HepG2 (cell line): Measurements from ENCODE around the gene TTLL10. TPM values are rescaled to one million over a fixed set of nuclear protein-coding genes. Genes with fewer than 3 reads are reported as not detected.

Experiments used
- AKAP8 ChIP-seq: sonication (generic); formaldehyde crosslinking; IDR thresholded peaks from 2 replicates; pipeline ENCODE4 v1.5.1; 2020; ENCODE audit warnings: mild to moderate bottlenecking, missing genetic modification reagents
- CEBPG ChIP-seq: IDR thresholded peaks from 2 replicates; pipeline ENCODE4 v1.6.1; 2016
- FOXO4 ChIP-seq: sonication (generic); formaldehyde crosslinking; conservative IDR thresholded peaks from 2 replicates; pipeline ENCODE4 v1.8.1; 2023; ENCODE audit warnings: missing genetic modification reagents
- GLI4 ChIP-seq: sonication (generic); formaldehyde crosslinking; IDR thresholded peaks from 2 replicates; pipeline ENCODE4 v1.5.1; 2020; ENCODE audit warnings: missing genetic modification reagents, mild to moderate bottlenecking, moderate library complexity, borderline replicate concordance
- HMGXB4 ChIP-seq, 2 experiments: sonication (generic) in 1 of 2; formaldehyde crosslinking in 1 of 2; IDR thresholded peaks; 2 replicates each; pipeline versions ENCODE4 v1.4.0 to v1.6.1; 2018 to 2020; ENCODE audit warnings: missing genetic modification reagents in 2 of 2, borderline replicate concordance in 1 of 2, low read depth in 1 of 2, mild to moderate bottlenecking in 1 of 2, missing biosample characterization in 1 of 2
- KDM5B ChIP-seq: sonication (generic); formaldehyde crosslinking; IDR thresholded peaks from 2 replicates; pipeline ENCODE4 v1.4.0; 2020; ENCODE audit warnings: missing genetic modification reagents, mild to moderate bottlenecking, borderline replicate concordance
- MTA3 ChIP-seq: sonication (generic); formaldehyde crosslinking; IDR thresholded peaks from 2 replicates; pipeline ENCODE4 v1.4.0; 2020; ENCODE audit warnings: missing genetic modification reagents
- MTF2 ChIP-seq: sonication (generic); formaldehyde crosslinking; IDR thresholded peaks from 2 replicates; pipeline ENCODE4 v1.5.0; 2020; ENCODE audit warnings: missing genetic modification reagents, borderline replicate concordance
- PAXIP1 ChIP-seq: sonication (generic); formaldehyde crosslinking; conservative IDR thresholded peaks from 2 replicates; pipeline ENCODE4 v1.4.0; 2020; ENCODE audit warnings: mild to moderate bottlenecking, missing genetic modification reagents, moderate library complexity
- RAD51 ChIP-seq: fragments of 450-650 bp; IDR thresholded peaks from 2 replicates; pipeline ENCODE4 v1.6.1; 2016; ENCODE audit warnings: borderline replicate concordance
- ZFP90 ChIP-seq: sonication (generic); formaldehyde crosslinking; IDR thresholded peaks from 2 replicates; pipeline ENCODE4 v1.8.0; 2022; ENCODE audit warnings: missing genetic modification reagents, mild to moderate bottlenecking, inconsistent platforms, borderline replicate concordance
- ZMYM4 ChIP-seq: sonication (generic); formaldehyde crosslinking; IDR thresholded peaks from 2 replicates; pipeline ENCODE4 v1.8.1; 2023; ENCODE audit warnings: mild to moderate bottlenecking, missing genetic modification reagents
- ZNF230 ChIP-seq: sonication (generic); formaldehyde crosslinking; IDR thresholded peaks from 2 replicates; pipeline ENCODE4 v1.4.0; 2020; ENCODE audit warnings: mild to moderate bottlenecking, missing genetic modification reagents
- ZNF296 ChIP-seq: sonication (generic); formaldehyde crosslinking; conservative IDR thresholded peaks from 2 replicates; pipeline ENCODE4 v1.5.0; 2020; ENCODE audit warnings: mild to moderate bottlenecking, missing genetic modification reagents
- ZNF513 ChIP-seq: sonication (generic); formaldehyde crosslinking; conservative IDR thresholded peaks from 2 replicates; pipeline ENCODE4 v1.5.0; 2020; ENCODE audit warnings: missing genetic modification reagents
- ZNF547 ChIP-seq: sonication (generic); formaldehyde crosslinking; IDR thresholded peaks from 2 replicates; pipeline ENCODE4 v1.5.1; 2020; ENCODE audit warnings: mild to moderate bottlenecking, missing genetic modification reagents
- ZNF615 ChIP-seq: sonication (generic); formaldehyde crosslinking; IDR thresholded peaks from 2 replicates; pipeline ENCODE4 v1.5.0; 2020; ENCODE audit warnings: mild to moderate bottlenecking, missing genetic modification reagents, borderline replicate concordance
- ZNF792 ChIP-seq: IDR thresholded peaks from 2 replicates; pipeline ENCODE4 v1.6.1; 2016
- ZNF839 ChIP-seq: sonication (generic); formaldehyde crosslinking; IDR thresholded peaks from 2 replicates; pipeline ENCODE4 v1.4.0; 2020; ENCODE audit warnings: missing genetic modification reagents, mild to moderate bottlenecking, borderline replicate concordance
- ZNF841 ChIP-seq: sonication (generic); formaldehyde crosslinking; IDR thresholded peaks from 2 replicates; pipeline ENCODE4 v1.8.1; 2023; ENCODE audit warnings: missing genetic modification reagents, borderline replicate concordance
- ZSCAN30 ChIP-seq: sonication (generic); formaldehyde crosslinking; IDR thresholded peaks from 2 replicates; pipeline ENCODE4 v1.5.0; 2020; ENCODE audit warnings: mild to moderate bottlenecking, missing genetic modification reagents
- polyA plus RNA-seq, 8 experiments: library from polyadenylated mRNA; depleted of rRNA in 3 of 8; stranded (reverse) in 7 of 8; unstranded in 1 of 8; fragments of >200 nt; fragmentation: Illumina TruSeq in 4 of 8; extraction: Trizol in 4 of 8; gene quantifications; 2 replicates each; pipeline versions ENCODE4 v1.2.1 to v1.2.3, GENCODE V29; 2011 to 2016; ENCODE audit warnings: low read depth in 4 of 8, missing spikeins in 1 of 8, mixed read lengths in 1 of 8; ENCODE audit not compliant: insufficient read depth in 1 of 8
- total RNA-seq, 5 experiments: library from RNA; depleted of rRNA; stranded (reverse); fragments of >200 nt; fragmentation: Illumina TruSeq; extraction: Trizol; gene quantifications; 2 replicates each; pipeline ENCODE4 v1.2.3, GENCODE V29; 2016; ENCODE audit warnings: low read depth in 1 of 5

TTLL10 gene
- total and polyA plus RNA-seq, 2 of the 13 experiments (the other 11 are each of a cell fraction or from before 2014, with no cell fraction given), result not detected

GRCh38 chr1:1231400-1232207 is 57.9 kb downstream of the TTLL10 start, which contains the start of gene SDF4 (continued):
- TF ChIP-seq GLI4 (CRISPR knock-in tag) (no peak), FOXO4 (CRISPR knock-in tag) (no peak), ZNF615 (CRISPR knock-in tag) (no peak), ZNF296 (CRISPR knock-in tag) (no peak), ZSCAN30 (CRISPR knock-in tag) (no peak), MTF2 (no peak), ZNF513 (CRISPR knock-in tag) (no peak), CEBPG (CRISPR knock-in tag) (no peak), ZNF230 (CRISPR knock-in tag) (peak; percentile 62; the same call in 1 of the 2 replicates), PAXIP1 (peak; percentile 38), KDM5B (peak; percentile 80), MTA3 (no peak), ZNF841 (CRISPR knock-in tag) (peak; percentile 69; the same call in 1 of the 2 replicates), HMGXB4 (CRISPR knock-in tag; IDR thresholded peaks at IDR 0.05; ENCODE audit: borderline replicate concordance in 1 of 2, low read depth in 1 of 2) (peak; percentile 60 to 71; a peak in 2 of 4 replicates), ZFP90 (peak; percentile 73; the same call in 1 of the 2 replicates), ZNF839 (CRISPR knock-in tag) (no peak), ZNF792 (CRISPR knock-in tag) (0 out of 2 replicates have a peak, but pooled peaks have one; percentile 54), ZNF547 (CRISPR knock-in tag) (peak; percentile 77; the same call in 1 of the 2 replicates), ZMYM4 (CRISPR knock-in tag) (peak; percentile 70), AKAP8 (CRISPR knock-in tag) (peak; percentile 98), RAD51 (peak; percentile 61; the same call in 1 of the 2 replicates)
